ENCODE data around the gene SGPL1.

SGPL1 gene

DNA sequence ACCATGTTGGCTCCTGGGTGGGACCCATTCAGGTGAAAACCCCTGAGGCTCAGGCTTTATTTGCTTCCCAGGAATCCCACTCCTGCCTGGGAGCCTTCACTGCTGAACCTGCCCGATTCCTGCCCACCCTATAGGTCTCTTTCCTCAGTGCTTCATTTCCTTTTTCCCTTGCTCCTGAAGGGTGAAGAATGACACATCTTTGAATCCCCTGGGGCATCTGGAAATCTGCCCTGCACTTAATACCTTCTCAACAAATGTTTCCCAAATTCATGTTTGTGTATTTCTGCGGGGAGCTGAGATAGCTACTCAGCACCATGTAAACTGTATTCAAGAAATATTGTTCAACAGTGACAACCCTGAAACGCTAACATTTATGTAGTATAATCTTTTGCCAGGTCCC is 82.9 kb downstream of the SGPL1 start:
- Histone ChIP-seq H3K27ac (replicated peaks) (no peak overlapping the region), H3K4me3 (replicated peaks; ENCODE audit: insufficient read depth, low read length) (no peak overlapping the region), H3K27me3 (ENCODE audit: insufficient read depth, poor library complexity, severe bottlenecking) (no peaks in the 10 kb centered on the region)
- no peak for DNase-seq (ENCODE audit: low read depth in 1 of 2, low spot score in 1 of 2)
- TF ChIP-seq, protein P1, sequence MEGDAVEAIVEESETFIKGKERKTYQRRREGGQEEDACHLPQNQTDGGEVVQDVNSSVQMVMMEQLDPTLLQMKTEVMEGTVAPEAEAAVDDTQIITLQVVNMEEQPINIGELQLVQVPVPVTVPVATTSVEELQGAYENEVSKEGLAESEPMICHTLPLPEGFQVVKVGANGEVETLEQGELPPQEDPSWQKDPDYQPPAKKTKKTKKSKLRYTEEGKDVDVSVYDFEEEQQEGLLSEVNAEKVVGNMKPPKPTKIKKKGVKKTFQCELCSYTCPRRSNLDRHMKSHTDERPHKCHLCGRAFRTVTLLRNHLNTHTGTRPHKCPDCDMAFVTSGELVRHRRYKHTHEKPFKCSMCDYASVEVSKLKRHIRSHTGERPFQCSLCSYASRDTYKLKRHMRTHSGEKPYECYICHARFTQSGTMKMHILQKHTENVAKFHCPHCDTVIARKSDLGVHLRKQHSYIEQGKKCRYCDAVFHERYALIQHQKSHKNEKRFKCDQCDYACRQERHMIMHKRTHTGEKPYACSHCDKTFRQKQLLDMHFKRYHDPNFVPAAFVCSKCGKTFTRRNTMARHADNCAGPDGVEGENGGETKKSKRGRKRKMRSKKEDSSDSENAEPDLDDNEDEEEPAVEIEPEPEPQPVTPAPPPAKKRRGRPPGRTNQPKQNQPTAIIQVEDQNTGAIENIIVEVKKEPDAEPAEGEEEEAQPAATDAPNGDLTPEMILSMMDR (IDR thresholded peaks at IDR 0.05; ENCODE audit: insufficient read depth, low read length), result no peak
- TF ChIP-seq POLR2AphosphoS5 (IDR thresholded peaks at IDR 0.05; ENCODE audit: low read depth) (no peak), GABPA (IDR thresholded peaks at IDR 0.05; ENCODE audit: low read depth) (no peak), SPI1 (IDR thresholded peaks at IDR 0.05; ENCODE audit: borderline replicate concordance, low read depth) (no peak)
- TF ChIP-seq, protein P2, sequence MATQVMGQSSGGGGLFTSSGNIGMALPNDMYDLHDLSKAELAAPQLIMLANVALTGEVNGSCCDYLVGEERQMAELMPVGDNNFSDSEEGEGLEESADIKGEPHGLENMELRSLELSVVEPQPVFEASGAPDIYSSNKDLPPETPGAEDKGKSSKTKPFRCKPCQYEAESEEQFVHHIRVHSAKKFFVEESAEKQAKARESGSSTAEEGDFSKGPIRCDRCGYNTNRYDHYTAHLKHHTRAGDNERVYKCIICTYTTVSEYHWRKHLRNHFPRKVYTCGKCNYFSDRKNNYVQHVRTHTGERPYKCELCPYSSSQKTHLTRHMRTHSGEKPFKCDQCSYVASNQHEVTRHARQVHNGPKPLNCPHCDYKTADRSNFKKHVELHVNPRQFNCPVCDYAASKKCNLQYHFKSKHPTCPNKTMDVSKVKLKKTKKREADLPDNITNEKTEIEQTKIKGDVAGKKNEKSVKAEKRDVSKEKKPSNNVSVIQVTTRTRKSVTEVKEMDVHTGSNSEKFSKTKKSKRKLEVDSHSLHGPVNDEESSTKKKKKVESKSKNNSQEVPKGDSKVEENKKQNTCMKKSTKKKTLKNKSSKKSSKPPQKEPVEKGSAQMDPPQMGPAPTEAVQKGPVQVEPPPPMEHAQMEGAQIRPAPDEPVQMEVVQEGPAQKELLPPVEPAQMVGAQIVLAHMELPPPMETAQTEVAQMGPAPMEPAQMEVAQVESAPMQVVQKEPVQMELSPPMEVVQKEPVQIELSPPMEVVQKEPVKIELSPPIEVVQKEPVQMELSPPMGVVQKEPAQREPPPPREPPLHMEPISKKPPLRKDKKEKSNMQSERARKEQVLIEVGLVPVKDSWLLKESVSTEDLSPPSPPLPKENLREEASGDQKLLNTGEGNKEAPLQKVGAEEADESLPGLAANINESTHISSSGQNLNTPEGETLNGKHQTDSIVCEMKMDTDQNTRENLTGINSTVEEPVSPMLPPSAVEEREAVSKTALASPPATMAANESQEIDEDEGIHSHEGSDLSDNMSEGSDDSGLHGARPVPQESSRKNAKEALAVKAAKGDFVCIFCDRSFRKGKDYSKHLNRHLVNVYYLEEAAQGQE (IDR thresholded peaks at IDR 0.05; ENCODE audit: insufficient replicate concordance, low read depth), result no peak

GRCh38 chr10:70899096-70899495 is 83.3 kb downstream of the SGPL1 start:
- Histone ChIP-seq H3K4me3 (replicated peaks; ENCODE audit: insufficient read depth, low read length) (no peak overlapping the region), H3K27ac (replicated peaks) (no peak overlapping the region), H3K27me3 (ENCODE audit: insufficient read depth, poor library complexity, severe bottlenecking) (no peaks in the 10 kb centered on the region)
- no peak for TF ChIP-seq SPI1 (IDR thresholded peaks at IDR 0.05; ENCODE audit: borderline replicate concordance, low read depth)
- TF ChIP-seq POLR2AphosphoS5 (IDR thresholded peaks at IDR 0.05; ENCODE audit: low read depth), result no peak
- TF ChIP-seq GABPA (IDR thresholded peaks at IDR 0.05; ENCODE audit: low read depth), result no peak
- TF ChIP-seq, protein P1 (IDR thresholded peaks at IDR 0.05; ENCODE audit: insufficient read depth, low read length), result no peak
- TF ChIP-seq, protein P2 (IDR thresholded peaks at IDR 0.05; ENCODE audit: insufficient replicate concordance, low read depth), result no peak
- peak in 1 of 2 experiments; percentile 29 for DNase-seq (ENCODE audit: low read depth in 1 of 2, low spot score in 1 of 2)

DNA sequence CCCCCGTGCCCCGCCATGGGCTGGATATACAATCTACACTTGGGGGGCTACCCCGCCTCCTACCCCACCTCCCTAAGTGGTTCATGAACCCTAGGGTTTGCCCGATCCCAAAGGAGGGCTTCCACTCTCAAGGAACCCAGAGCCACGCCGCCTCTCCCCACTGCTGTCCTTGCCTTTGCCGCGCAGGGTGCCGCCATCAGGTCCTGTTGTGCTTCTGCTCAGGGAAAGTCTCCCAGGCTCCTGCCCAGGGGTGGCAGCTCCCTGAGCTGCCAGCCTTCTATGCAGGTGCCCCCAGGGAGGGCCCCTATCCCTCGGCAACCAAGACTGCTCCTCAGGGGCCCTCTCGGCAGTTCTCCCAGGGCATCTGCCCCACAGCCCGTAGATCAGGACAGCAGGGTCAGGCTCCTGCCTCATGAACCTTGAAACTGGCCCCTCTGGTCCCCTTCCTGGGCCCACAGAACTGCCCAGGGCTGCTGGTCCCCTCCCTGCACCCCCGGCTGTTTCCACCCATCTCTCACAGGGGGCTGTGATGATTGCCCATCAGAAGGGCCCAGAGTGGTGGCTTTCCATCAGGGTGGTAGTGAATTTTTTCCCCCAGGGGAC is 85.6 kb downstream of the SGPL1 start:
- Histone ChIP-seq H3K27ac (replicated peaks) (no peak overlapping the region), H3K27me3 (ENCODE audit: insufficient read depth, poor library complexity, severe bottlenecking) (no peaks in the 10 kb centered on the region), H3K4me3 (replicated peaks; ENCODE audit: insufficient read depth, low read length) (no peak overlapping the region)
- DNase-seq (ENCODE audit: low read depth in 1 of 2, low spot score in 1 of 2), result no peak
- no peak for TF ChIP-seq POLR2AphosphoS5 (IDR thresholded peaks at IDR 0.05; ENCODE audit: low read depth)
- TF ChIP-seq, protein P2 (IDR thresholded peaks at IDR 0.05; ENCODE audit: insufficient replicate concordance, low read depth), result no peak
- TF ChIP-seq, protein P1 (IDR thresholded peaks at IDR 0.05; ENCODE audit: insufficient read depth, low read length), result no peak
- no peak for TF ChIP-seq GABPA (IDR thresholded peaks at IDR 0.05; ENCODE audit: low read depth)
- no peak for TF ChIP-seq SPI1 (IDR thresholded peaks at IDR 0.05; ENCODE audit: borderline replicate concordance, low read depth)
